HG03575 (cell line): ENCODE results near the gene COL18A1.

ENCODE experiments used
- ATAC-seq: cut with Tn5 transposase; IDR thresholded peaks from one replicate; pipeline ENCODE4 v1.9.1; 2021; ENCODE audit not compliant: unreplicated experiment, insufficient number of reproducible peaks, low FRiP score; ENCODE audit errors: extremely low read depth

Gene COL18A1

GRCh38 chr21:45410151-45410864 is 5.3 kb downstream of the COL18A1 start:
- no peak for ATAC-seq

GRCh38 chr21:45410865-45411809 is 6.2 kb downstream of the COL18A1 start:
- ATAC-seq, result no peak

DNA sequence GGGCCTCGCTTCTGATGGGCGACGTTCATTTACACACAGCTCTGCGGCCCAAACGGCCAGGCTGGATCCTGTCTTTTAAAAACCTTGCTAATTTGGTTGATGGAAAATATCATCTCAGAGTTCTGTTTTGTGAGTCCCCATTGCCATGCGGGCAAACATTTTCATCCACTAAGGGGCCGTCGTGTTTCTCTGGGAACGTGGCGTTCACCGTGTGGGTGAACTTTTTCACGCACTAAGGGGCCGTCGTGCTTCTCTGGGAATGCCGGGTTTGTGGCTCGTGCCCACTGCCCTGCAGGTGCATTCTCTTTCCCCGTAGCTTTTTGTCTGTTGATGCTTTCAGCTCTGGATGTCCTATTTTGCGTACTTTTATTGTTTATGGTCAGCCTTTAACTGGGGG is 6.8 kb downstream of the COL18A1 start:
- no peak for ATAC-seq

GRCh38 chr21:45412491-45412890 is 7.5 kb downstream of the COL18A1 start:
- no peak for ATAC-seq

- ATAC-seq, result no peak
These were observed 8.1 kb downstream of the COL18A1 start for GRCh38 chr21:45412909-45413611.

DNA sequence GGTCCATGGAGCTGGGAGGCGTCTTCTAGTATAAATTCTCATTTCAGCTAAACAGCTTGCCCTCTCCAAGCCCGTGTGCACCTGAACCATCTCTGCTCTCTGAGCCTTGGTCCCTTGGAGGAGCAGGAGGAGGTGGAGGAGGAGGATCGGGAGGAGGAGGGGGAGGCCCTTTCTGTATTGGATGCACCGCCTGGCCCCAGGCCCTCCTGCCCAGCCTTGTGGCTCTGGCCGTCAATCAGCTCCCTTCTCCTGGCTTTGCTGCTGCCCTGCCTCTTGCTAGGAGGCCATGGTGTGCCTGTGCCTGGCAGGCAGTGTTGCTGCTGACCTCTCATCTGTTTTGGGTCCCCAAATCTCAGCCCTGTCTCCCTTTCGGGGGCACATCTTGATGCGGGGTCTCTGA is 9.0 kb downstream of the COL18A1 start:
- no peak for ATAC-seq

DNA sequence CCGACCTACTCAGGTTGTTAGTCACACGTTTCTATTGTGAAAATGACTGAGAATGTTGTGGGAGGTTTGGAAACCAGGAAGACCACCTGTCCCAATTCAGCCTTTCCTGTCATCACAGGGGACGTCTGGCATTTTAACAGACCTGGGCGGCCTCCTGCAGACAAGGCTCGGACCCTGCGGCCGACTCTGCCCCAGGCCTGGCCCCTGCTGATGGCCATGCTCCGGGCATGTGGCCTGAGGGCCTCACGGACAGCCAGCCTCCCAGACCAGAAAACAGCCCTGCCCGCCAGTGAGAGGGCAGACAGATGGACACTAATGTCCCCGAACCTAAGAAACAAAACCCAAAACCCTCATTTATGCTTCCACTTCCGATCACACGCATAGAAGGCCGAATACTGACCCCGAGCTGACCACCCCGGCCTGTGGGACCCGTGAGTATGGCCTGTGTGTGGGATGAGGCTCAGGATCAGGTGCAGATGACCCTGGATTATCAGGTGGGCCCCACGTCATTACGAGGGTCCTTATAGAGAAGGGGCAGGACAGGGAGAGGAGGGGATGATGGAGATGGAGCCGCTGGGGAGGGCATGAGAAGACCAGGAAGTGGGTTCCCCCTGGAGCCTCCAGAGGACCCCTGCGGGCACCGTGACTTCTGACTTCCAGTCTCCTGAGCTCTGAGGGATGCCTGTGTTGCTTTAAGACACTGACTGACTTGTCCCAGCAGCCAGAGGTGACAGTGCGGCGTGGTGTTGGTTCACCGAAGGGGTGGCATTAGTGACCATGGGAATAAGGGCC is 9.6 kb downstream of the COL18A1 start:
- ATAC-seq, result no peak

- ATAC-seq, result no peak
These were observed 10.4 kb downstream of the COL18A1 start for GRCh38 chr21:45415188-45415942.

GRCh38 chr21:45415943-45416611 is 11.1 kb downstream of the COL18A1 start:
- no peak for ATAC-seq

- no peak for ATAC-seq
These were observed 11.7 kb downstream of the COL18A1 start for GRCh38 chr21:45416620-45417019.

- no peak for ATAC-seq
These were observed 12.4 kb downstream of the COL18A1 start for GRCh38 chr21:45417256-45417950.

DNA sequence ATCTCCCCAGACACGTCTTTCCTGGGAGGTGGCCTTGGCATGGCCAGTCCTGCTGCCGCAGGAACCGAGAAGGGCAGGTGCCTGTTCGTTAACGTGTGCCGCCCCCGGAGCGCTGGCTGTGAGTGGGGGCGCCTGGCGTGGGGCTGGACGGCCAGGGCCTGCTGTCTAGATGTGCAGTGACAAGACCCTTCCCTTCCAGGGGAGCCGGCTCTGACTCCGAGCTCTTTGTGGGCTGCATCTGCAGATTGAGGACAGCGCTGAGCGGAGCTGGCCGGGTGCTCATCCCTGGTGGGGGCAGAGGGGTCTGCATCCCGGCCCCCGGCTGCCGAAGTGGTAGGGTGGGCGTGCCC is 13.0 kb downstream of the COL18A1 start:
- no peak for ATAC-seq

GRCh38 chr21:45418301-45419071 is 13.5 kb downstream of the COL18A1 start:
- no peak for ATAC-seq

DNA sequence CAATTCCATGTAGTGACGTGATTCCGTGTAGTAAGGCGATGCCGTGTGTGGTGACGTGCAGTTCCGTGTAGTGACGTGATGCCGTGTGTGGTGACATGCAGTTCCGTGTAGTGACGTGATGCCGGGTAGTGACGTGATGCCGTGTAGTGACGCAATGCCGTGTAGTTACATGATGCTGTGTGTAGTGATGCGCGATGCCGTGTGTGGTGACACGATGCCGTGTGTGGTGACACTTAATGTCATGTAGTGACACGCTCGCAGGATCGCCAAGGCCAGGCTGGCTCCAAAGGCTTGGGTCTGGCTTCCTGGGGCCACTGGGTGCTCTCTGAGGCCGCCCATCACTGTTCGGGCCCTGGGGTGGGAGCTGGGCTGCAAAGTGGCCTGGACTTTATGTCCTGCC is 14.2 kb downstream of the COL18A1 start:
- ATAC-seq, result no peak

DNA sequence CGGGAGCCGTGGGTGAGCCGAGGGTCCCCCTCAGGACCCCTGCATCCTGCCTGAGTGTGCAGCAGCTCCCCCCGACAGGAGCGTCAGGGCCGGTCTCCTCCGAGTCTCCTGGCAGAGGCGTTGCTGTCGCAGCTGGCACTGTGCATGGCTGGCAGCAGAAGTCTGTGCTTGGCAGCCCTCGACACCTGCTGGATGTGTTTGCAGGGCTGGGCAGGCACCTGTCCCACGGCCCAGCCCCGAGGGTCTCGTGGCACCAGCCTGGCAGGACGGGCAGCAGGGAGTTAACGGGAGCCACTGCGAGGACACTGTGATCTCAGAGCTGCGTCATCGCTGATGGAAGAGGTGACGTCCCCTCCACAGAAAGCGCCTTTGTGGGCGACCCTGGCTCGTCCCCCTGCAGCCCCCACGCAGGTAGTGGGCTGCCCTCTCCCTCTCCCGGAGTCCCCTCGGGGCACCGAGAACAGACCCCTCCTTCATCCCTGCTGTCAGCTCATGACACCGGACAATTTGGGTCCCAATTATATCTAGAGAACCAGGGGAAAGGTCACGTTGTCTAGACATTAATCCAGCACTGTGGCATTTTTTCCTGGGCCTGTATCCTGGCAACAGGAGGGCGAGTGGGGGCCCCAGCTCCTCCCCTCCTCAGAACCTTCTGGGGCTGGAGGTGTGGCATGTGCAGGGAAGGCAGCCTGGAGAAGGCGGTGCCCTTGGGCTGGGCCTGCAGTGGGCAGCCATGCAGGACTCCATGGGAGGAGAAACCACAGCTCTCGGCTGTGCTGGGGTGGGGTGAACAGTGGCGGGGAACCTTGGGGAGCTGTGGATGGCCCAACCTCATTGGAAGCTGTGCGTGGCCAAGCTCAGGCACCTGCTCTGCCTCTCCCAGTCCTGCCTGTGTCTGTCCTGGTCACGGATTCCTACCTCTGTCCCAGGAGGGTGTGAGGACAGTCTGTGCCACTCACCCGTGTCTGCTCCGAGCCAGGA is 15.4 kb downstream of the COL18A1 start:
- no peak for ATAC-seq
